ENCODE measurements around the gene LOXHD1.

- TF ChIP-seq, protein P1, sequence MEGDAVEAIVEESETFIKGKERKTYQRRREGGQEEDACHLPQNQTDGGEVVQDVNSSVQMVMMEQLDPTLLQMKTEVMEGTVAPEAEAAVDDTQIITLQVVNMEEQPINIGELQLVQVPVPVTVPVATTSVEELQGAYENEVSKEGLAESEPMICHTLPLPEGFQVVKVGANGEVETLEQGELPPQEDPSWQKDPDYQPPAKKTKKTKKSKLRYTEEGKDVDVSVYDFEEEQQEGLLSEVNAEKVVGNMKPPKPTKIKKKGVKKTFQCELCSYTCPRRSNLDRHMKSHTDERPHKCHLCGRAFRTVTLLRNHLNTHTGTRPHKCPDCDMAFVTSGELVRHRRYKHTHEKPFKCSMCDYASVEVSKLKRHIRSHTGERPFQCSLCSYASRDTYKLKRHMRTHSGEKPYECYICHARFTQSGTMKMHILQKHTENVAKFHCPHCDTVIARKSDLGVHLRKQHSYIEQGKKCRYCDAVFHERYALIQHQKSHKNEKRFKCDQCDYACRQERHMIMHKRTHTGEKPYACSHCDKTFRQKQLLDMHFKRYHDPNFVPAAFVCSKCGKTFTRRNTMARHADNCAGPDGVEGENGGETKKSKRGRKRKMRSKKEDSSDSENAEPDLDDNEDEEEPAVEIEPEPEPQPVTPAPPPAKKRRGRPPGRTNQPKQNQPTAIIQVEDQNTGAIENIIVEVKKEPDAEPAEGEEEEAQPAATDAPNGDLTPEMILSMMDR (IDR thresholded peaks at IDR 0.05; ENCODE audit: low read length): no peak
- no peak for TF ChIP-seq EZH2 (IDR thresholded peaks at IDR 0.05; ENCODE audit: borderline replicate concordance, low read length)
Observed at GRCh38 chr18:46573156-46573555, 83.9 kb downstream of the LOXHD1 start.
